Stimulated activated CD8-positive, alpha-beta memory T cell treated with anti-CD3 and anti-CD28 coated beads, Interleukin-4, amount 100 ng/mL, for 1 hour (primary cell): ENCODE data around the gene TMEM53.

Experiments used
- DNase-seq, 2 donors: peaks; one replicate each; pipeline ENCODE4 v3.0.0-alpha.2; 2020; ENCODE audit warnings: low read depth in 2 of 2, low spot score in 1 of 2

Gene TMEM53

DNA sequence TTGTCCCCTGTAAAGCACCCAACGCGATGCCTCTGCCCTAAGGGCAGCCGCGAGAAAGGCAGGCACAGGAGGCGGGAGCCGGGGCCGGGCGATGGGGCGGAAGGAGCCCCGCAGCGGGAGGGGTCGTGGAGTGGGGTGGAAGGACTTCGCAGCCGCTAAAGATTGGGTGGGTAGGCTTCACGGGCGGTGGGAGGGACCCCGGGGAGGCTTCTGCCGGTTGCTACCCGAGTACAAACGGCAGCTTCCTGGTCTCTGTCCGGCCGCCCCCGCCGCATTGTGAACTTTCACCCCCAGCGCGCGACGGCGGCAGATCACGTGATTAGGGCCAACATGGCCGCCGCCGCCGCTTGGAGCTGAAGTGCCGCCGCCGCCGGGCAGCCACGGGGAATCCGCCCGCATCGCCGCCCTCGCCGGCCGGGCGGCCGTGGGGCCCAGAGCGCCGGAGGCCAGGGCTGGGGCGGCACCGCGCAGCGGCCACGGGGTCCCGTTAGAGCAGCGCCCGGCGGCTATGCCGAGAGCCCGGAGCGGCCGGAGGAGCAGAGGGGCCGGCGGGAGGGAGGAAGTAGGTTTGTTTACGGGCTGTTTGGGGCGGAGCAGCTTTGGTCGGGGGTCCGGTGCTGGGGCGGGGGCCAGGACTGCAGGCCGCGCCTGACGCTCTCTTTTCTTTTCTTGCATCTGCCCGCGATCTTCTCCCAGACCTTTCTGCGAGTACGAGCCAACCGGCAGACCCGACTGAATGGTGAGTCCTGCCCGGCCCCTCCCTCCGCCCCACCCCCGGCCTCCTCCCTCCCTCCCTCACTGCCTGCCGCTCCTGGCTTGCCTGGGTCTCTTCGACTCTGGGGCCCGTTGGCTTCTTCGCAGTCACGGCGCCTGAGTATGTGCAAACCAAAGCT is 42.4 kb downstream of the TMEM53 start:
- peak; percentile 74 to 81 for DNase-seq

DNA sequence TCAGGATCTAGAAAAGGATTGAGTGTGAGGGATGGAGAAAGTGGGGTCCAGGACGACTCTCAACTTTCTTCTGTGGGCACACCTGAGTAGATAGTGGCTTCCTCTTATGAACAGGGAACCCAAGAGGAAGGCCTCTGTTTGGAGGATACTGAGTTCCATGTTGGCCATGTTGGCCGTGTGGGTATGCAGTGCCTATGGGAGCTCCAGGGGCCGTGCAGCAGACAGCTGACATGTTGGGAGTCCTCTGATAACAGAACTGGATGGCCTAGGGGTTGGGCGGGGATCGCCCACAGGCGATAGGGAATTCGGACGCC is 43.0 kb downstream of the TMEM53 start:
- DNase-seq: no peak

DNA sequence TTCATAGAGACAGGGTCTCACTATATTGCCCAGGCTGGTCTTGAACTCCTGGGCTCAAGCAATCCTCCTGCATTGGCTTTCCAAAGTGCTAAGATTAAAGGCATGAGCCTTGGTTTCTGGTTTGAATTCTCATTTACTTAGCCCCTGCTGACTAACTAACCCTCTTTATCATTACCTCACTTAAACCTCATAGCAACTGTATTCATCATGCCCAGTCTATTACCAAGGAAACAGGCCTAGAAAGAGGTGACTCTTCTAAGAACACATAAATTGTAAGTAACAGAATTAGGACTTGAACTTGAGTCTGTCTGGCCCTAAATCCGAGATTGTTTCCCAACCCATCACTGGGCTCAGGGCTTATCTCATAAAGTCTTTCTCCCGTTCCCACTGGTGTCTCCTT is 44.2 kb downstream of the TMEM53 start:
- no peak for DNase-seq

DNA sequence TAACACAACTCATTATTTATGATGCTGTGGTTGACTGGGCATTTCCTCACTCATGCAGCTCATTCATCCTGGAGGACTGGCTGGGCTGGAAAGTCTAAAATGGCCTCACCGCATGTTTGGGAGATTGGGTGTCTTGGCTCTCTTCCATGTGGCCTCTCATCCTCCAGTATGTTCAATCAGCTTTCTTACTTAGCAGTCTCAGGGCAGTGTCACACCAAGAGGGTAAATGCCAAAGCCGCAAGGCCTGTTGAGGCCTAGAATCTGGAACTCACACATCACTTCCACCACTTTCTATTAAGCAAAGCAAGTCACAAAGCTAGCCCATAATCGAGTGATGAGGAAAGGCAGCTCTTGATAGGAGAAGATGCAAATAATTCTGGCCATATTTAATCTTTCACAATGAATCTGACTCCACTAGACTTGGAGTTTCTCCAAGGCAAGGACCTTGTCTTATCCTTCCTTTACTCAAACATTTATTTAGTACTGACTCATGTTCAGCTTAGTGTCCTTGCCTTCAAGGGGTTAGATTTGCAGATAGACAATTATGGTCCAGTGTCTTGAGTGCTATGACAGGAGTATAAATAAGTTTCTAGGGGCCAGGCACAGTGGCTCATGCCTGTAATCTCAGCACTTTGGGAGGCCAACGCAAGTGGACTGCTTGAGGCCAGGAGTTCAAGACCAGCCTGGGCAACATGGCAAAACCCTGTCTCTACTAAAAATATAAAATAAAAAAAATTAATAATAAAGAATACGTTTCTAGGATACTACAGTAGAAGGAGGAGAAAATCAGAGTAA is 45.1 kb downstream of the TMEM53 start:
- DNase-seq: no peak

DNA sequence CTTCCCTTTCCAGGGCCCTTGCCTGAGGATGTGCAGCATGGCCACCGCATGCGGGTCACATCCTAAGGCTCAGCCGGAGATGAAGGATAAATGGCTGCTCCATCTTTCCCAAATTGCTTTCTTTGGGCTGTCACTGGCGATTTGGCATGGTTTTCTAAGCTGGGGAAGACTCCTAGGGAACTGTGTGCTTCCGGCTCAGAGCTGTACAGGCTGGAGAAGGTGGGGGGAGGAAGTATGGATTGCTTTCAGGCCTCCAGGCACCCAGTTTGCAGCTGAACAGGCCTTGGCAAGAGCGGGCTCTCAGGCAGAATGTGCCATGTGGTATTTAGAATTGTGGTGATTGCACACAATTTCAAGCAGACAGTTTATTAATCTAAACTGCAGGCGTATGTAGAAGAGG is 48.9 kb downstream of the TMEM53 start:
- no peak for DNase-seq

DNA sequence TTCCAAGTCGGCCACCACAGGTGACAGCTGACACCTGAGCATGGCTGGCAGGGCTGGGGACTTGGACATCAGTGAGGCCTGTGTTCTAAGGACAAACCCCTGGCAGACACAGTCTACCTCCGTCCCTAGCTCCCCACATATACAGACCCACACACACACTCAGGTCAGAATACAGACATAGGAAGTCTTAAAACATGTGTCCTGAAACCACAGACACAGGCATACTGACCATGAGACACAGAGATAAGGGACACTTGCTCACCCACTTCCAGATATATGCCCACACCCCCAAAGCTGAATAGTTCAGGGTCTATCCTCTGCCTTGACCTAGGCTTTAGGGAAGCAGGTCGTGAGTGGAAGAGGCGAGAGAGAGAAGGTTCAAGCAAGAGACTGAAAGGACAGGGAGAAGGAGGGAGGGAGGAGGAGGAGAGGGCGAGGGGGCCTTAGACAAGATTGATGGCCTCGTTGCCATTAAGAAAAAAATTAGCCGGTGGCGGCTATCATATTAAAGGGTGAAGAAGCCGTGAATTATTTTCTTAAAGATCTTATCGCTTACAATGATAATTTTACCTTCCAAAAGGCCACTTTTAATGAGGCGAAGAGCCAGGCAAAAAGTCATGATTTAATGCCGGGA is 49.9 kb downstream of the TMEM53 start:
- no peak for DNase-seq

DNA sequence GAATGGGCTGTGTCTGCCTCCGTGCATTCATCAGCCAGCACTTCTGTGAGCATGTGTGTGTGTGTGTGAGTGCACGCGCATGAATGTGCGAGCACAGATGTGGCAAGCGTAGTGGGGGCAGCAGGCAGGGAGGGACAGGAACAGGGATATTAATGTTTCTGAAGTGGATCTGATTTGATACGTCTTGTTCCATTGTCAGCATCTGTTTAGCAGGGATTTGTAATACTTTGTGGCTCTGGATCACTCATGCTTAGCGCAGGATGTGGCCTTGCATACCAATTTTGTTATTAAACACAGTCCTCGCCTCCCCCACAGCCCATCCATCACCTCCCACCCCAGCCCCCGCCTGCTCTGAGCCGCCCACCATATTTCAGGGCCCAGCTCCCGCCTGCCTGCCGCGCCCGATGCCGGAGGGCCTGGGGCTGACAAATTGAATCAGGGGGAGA is 52.4 kb downstream of the TMEM53 start:
- no peak for DNase-seq

DNA sequence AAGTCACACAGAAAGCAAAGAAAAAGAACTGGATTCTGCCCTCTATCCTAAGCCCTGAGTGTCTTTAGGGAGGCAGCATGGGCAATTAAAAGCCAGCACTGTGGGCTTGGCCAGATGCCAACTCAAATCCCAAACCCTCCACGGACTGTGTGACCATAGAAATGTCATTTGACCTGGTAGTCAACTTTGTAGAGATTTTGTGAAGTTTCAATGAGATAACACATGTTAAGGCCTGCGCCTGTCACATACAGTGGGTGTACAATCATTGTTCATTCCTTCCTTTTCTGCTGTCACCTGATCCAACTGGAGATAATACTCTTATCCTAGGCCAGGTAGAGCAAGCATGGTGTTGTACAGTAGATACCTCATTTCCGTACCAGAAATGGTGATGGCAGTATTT is 54.2 kb downstream of the TMEM53 start:
- no peak for DNase-seq

DNA sequence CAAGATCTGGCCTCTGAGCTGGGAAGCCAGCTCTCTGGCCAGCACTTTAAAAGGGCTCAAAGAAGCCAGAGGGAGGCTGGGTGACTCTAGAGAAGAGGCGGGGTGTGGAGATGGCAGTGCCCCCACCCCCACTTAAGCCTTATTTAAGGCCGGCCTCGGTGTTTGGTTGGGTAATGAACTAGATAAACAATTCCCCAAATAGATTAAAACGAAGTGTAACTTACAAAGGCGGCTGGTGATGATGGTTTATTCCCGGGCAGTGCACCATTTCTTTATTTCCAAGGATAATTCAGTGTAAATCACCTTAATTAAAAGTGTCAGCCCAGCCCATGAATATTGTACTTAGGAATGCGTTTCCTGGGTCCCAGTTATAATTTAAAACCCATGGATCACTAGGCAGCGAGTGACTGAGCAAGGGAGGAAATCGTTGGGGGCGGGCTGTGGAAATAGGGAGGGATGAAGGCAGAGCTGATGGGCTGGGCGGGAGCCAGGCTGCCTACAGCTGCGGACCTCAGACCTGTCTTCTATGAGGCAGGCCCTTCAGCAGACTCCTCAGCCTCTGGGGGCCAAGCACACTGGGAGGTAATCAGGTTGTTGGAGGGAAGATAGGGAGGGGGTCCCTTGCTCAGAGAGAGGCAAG is 54.9 kb downstream of the TMEM53 start:
- DNase-seq: no peak

DNA sequence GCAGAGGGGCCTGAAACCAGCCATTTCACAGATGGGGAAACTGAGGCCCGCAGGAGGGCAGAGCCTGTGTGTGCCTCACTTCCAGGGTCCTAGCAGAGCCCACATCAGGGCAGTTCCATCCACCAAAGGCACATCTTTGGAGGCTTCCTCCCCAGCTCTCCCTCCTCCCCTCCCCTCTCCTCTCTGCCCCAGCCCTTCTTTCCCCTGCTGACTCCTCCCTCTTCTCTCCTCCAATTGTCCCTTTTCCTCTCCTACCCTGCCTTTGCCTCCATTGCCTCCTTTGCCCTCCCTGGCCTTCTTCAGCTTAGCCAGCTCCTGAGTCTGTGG is 56.6 kb downstream of the TMEM53 start:
- no peak for DNase-seq

DNA sequence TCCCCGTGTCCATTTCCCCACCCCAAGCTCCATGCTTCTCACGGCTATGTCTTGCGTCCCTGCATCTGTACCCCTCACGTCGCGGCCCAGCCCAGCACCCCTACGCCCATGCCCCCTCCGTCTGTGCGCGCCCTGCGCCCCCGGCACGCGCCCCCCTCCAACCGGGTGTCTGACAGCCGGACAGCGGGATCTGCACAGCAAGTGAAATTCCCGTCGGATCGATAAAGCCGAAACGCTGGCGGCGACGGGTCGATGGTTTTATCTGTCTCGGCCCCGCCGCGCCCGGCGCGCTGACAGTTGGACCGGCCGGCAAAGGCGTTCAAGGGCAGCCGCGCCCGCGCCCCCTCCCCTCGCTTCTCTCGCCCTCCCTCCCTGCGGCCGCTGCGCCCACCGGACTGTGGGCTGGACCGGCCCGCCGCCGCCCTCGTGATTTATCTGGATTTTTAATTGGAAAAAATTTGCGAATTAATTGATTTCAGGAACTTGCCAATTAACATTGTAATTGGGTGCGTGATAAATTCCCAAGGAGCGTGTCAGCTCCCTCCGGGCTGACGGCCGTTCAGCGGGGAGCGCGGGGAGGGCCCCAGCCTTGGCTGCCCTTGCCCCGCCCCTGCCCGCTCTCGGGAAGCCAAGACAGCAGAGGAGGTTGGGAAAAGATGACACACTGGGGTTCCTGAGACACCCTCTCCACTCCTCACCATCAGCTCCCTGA is 57.1 kb downstream of the TMEM53 start:
- no peak for DNase-seq

DNA sequence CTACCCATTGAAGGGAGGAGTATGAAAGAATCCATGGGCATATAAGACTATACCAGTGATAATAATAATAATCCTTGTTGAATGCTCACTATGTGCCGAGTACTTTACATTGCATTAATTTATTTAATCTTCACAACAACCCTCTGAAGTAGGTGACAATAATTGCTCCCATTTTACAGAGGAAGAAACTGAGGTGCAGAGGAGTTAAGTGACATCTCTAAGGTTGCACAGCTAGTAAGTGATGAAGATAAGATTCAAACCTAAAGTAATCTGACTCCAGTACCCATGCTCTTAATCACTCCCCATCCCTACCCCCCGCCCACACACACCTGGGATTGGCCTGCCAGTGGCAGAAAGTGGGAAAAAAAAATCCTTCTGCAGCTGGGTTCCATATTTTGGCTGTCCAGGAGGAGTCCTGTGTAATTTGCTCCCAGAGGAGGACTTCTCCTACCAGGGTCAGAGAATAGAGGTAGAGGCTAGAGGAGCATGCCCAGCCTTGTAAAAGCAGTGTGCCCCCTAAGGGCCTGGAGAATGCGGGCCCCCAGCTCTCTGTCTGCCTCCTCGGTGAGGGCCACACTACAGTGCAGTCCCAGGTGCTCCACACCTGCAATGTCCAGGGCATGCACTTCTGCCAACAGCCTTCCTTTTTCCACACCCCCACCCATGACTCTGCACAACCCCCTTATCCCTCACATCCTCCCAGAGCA is 57.8 kb downstream of the TMEM53 start:
- no peak for DNase-seq

DNA sequence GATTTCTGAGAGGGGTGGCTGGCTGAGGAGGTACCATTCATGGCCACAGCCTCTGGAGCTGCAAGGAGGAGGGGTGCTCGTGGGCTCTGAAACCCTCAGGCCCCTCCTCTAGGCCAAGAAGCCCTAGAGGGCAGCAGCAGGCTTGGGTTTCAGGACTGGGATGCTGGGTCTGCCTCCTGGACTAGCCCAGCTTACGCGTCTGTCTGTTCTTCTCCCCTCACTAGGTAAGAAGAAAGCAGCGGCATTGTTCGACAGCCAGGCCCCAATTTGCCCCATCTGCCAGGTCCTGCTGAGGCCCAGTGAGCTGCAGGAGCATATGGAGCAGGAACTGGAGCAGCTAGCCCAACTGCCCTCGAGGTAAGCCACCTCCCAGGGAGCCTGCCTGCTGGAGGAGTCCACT is 60.3 kb downstream of the TMEM53 start:
- DNase-seq: no peak

DNA sequence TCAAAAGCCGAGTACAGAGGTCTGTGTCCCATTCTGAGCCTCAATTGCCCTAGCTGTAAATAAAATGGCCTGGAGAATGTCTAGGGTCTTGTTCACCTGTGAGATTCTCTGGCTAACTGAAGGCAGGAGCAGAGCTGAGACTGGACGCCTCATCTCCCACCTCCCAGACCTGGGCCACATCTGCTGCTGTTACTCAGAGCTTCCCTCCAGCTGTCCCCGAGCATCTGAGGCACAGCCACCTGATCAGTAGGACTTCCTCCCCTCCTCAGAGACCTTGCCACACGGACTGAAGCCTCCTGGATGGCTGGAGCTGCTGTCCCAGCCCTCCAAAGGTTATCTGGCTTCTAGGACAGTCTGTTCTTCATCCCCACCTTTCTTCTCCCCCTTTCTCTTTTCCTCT is 62.4 kb downstream of the TMEM53 start:
- no peak for DNase-seq

DNA sequence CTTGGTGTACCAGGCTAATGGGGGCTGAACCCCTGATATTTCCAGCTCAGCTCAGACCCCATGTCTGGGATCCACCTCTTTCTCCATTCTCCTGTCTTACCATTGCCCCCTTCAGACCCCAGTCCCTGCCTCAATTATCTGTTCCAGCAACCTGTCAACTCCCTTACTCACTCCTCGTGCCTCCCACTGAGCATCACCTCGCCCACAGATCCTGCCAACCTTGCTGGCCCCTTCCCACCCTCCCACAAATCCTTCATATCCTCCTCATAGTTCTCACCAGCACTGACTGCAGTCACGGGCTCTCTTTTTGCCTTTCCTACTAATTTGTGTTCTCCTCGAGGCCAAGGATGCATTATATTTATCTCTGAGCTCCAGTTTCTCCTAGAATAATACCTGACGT is 62.9 kb downstream of the TMEM53 start:
- no peak for DNase-seq

DNA sequence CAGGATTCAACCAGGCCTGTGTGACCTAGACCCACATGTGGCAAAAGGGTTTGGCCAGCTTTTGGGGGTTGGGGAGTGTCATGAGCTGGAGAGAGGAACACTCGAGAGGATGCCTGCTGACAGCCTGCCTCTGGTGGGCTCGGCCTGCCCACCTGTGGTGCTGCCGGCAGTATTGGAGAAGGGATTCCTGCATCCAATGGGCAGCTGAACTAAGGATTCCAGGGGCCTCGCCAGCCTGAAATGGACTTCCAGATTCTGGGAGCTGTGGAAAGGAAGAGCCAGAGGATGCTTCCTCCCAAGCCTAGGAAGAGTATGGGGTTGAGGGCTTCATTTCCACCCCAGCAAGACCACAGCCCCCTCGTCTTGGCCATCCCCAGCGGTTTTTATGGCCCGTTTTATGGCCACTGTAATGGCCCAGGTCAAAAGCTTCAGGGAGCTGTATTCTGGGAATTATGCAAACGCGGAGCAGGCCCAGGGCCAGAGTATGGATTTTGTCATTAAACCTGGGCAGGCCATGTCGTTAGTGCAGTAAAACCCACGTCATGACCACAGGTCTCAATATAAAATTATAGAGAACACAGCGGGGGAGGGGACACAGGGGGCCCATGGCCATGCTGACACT is 63.6 kb downstream of the TMEM53 start:
- DNase-seq: no peak

DNA sequence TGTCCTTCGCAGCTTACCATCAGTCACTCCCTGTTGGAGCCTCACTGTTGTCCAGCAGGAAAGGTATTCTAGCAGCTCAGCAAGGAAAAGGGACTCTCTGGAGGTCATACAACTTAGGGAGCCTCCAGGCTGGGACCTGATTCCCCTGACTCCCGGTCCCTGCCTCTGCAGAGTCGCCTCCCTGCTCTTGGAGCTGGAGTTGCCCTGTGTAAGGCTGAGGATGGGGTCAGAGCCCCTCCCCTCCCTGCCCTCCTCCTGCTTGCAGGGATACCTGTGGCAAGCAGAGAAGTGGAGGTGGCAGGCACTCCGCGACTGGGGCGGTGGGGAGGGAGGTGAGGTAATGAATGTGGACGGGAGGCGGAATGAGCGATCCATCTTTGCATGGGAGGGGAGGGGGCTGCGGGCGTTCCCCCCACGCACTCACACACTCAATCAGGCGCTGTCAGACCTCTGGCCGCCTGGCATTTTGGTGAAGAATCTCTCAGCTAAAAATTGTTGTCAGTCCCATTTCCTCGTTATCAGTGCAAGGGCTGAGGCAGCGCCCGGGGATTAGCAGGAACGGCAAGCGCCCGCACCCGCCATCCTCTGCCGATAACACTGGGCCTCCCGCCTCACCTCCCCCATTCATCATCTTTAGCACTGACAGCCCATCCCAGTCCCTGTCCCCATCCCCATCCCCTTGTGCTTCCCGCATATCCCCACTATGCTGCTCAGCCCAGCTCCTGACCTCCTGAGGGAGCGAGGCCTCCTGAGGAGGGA is 64.3 kb downstream of the TMEM53 start:
- DNase-seq: no peak

DNA sequence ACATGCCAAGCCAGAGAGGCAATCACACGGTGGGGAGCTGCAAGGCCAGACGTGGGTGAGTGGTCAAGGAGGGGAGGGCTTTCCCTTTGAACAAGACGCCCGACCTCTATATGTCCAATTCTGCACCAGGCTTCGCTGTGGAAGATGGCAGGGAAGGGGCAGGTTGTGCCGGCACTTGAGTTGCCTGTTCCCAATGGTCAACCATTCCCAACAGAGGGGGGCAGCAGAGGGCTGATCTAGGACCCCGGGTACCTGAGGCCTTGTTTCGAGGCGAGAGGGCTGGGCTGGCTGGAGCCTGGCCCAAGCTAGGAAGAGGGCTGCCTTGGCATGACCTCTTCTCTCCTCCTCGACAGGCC is 64.9 kb downstream of the TMEM53 start:
- DNase-seq: peak in 1 of 2 donors; percentile 5

DNA sequence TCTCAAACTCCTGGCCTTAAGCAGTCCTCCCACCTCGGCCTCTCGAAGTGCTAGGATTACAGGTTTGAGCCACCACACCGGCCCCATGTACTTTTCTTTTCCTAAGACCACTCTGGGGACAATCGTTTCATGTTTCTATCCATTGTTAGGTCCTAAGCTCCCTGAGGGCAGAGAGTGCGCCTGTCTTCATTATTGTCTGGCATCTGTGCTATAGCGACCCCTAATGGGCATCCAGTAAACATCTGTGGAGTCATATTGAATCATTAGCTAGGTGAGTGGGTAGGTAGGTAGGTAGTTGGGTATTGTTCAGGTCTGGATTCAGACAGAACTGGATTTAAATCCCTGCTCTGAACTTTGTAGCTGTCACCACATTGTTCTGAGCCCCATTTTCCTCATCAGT is 66.1 kb downstream of the TMEM53 start:
- DNase-seq: no peak
